Measurements from ENCODE around the gene ITIH4.

The ITIH4 gene

DNA sequence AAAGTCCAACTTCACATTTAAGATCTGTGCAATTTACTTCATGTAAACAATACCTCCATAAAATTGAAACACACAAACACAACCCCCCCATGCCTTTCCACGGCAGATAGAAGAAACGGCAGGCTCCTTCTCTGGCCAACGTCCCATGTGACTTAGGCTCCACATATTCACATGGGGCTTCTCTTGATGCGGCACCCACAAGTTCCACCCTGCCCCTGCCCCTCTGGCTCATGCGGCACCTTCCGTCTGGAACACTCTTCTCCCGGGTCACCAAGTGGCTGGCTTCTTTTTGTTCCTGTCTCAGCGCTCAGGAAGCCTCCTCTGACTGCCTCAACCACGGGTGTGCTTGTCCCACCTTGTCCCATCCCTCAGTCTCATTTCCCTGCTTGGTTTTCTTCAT lies 41.3 kb upstream of the ITIH4 start:
- no peak overlapping the region for H3K4me3 ChIP-seq (ENCODE audit: low read length)
- no peak overlapping the region for H3K4me2 ChIP-seq (ENCODE audit: low read length)
- H3K9me3 ChIP-seq (ENCODE audit: control insufficient read depth, insufficient read depth, low read length): no peaks in the 10 kb centered on the region
- H3K4me1 ChIP-seq (ENCODE audit: control insufficient read depth, low read length): no peaks in the 10 kb centered on the region
- H3K36me3 ChIP-seq (ENCODE audit: control insufficient read depth, low read length): no peaks in the 10 kb centered on the region
- peaks cover 9% of the 10 kb centered on the region; the same call in 1 of the 2 replicates for H3K79me2 ChIP-seq (ENCODE audit: control insufficient read depth, low read length)
- no peak overlapping the region for H3K27ac ChIP-seq (ENCODE audit: low read depth, low read length)
- H4K20me1 ChIP-seq (ENCODE audit: control insufficient read depth, insufficient read depth, low read depth, low read length): no peaks in the 10 kb centered on the region; the same call in 1 of the 2 replicates
- H3K9me2 ChIP-seq (replicated peaks; ENCODE audit: control insufficient read depth, low read length): no peaks in the 10 kb centered on the region
- H3F3A ChIP-seq (ENCODE audit: control insufficient read depth, insufficient read depth): no peaks in the 10 kb centered on the region
- TF ChIP-seq, protein P1, sequence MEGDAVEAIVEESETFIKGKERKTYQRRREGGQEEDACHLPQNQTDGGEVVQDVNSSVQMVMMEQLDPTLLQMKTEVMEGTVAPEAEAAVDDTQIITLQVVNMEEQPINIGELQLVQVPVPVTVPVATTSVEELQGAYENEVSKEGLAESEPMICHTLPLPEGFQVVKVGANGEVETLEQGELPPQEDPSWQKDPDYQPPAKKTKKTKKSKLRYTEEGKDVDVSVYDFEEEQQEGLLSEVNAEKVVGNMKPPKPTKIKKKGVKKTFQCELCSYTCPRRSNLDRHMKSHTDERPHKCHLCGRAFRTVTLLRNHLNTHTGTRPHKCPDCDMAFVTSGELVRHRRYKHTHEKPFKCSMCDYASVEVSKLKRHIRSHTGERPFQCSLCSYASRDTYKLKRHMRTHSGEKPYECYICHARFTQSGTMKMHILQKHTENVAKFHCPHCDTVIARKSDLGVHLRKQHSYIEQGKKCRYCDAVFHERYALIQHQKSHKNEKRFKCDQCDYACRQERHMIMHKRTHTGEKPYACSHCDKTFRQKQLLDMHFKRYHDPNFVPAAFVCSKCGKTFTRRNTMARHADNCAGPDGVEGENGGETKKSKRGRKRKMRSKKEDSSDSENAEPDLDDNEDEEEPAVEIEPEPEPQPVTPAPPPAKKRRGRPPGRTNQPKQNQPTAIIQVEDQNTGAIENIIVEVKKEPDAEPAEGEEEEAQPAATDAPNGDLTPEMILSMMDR (IDR thresholded peaks at IDR 0.05; ENCODE audit: low read depth, low read length, poor library complexity, severe bottlenecking): no peak
- TF ChIP-seq EZH2phosphoT487 (IDR thresholded peaks at IDR 0.05; ENCODE audit: borderline replicate concordance, low read length): no peak
- no peaks in the 10 kb centered on the region for H3K27me3 ChIP-seq (ENCODE audit: control insufficient read depth, low read length)

DNA sequence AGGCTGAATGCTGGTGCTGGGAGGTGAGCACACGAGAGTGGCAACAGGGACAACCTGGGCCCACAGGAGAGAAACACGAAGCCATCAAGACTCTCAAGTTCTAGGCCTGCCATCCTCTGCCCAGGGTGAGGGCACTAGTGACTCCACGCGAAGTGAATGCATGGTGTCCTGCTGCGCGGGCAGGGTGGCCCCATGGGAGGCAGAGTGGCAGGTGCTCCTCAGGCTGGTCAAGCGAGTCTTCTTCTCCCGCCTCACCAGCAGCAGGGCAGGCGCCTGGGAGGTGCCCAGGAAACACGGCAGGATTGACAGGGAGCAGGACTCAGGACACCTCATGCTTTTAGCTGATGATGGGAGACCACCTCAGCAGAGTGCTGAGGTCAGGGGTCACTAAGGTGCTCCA lies 40.0 kb upstream of the ITIH4 start:
- H3K4me1 ChIP-seq (ENCODE audit: control insufficient read depth, low read length): no peaks in the 10 kb centered on the region
- no peak overlapping the region for H3K4me3 ChIP-seq (ENCODE audit: low read length)
- no peaks in the 10 kb centered on the region for H3F3A ChIP-seq (ENCODE audit: control insufficient read depth, insufficient read depth)
- H3K27ac ChIP-seq (ENCODE audit: low read depth, low read length): no peak overlapping the region
- TF ChIP-seq, protein P1 (IDR thresholded peaks at IDR 0.05; ENCODE audit: low read depth, low read length, poor library complexity, severe bottlenecking): no peak
- TF ChIP-seq EZH2phosphoT487 (IDR thresholded peaks at IDR 0.05; ENCODE audit: borderline replicate concordance, low read length): no peak
- no peaks in the 10 kb centered on the region for H3K9me2 ChIP-seq (replicated peaks; ENCODE audit: control insufficient read depth, low read length)
- peaks cover 6% of the 10 kb centered on the region; the same call in 1 of the 2 replicates for H3K9me3 ChIP-seq (ENCODE audit: control insufficient read depth, insufficient read depth, low read length)
- no peaks in the 10 kb centered on the region for H3K27me3 ChIP-seq (ENCODE audit: control insufficient read depth, low read length)
- H3K36me3 ChIP-seq (ENCODE audit: control insufficient read depth, low read length): no peaks in the 10 kb centered on the region
- H4K20me1 ChIP-seq (ENCODE audit: control insufficient read depth, insufficient read depth, low read depth, low read length): no peaks in the 10 kb centered on the region; the same call in 1 of the 2 replicates
- H3K4me2 ChIP-seq (ENCODE audit: low read length): no peak overlapping the region
- H3K79me2 ChIP-seq (ENCODE audit: control insufficient read depth, low read length): peaks cover 7% of the 10 kb centered on the region; the same call in 1 of the 2 replicates

DNA sequence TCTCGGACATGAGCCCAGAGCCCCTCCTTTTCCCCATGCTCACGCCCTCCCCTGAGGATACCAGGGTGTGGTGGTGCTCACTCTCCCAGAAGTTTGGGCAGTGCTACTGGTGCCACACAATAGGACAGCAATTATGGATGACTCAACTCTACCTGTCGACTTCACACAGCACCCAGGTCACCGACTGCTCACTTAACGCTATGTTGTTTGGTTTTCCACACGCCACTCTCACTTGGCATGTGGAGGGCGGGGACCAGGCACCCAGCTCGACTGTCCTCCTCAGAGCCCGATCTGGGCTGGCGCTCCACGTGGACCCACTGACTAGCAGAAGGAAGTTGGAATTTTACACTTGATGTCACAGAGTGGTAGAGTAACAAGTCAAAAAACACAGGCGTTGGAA lies 36.0 kb upstream of the ITIH4 start:
- TF ChIP-seq EZH2phosphoT487 (IDR thresholded peaks at IDR 0.05; ENCODE audit: borderline replicate concordance, low read length): no peak
- TF ChIP-seq, protein P1 (IDR thresholded peaks at IDR 0.05; ENCODE audit: low read depth, low read length, poor library complexity, severe bottlenecking): no peak
- H3K27me3 ChIP-seq (ENCODE audit: control insufficient read depth, low read length): no peaks in the 10 kb centered on the region
- H3K4me1 ChIP-seq (ENCODE audit: control insufficient read depth, low read length): no peaks in the 10 kb centered on the region
- H3K9me2 ChIP-seq (replicated peaks; ENCODE audit: control insufficient read depth, low read length): no peaks in the 10 kb centered on the region
- H3F3A ChIP-seq (ENCODE audit: control insufficient read depth, insufficient read depth): no peaks in the 10 kb centered on the region
- no peaks in the 10 kb centered on the region for H4K20me1 ChIP-seq (ENCODE audit: control insufficient read depth, insufficient read depth, low read depth, low read length)
- no peak overlapping the region for H3K27ac ChIP-seq (ENCODE audit: low read depth, low read length)
- H3K4me3 ChIP-seq (ENCODE audit: low read length): no peak overlapping the region
- no peaks in the 10 kb centered on the region for H3K36me3 ChIP-seq (ENCODE audit: control insufficient read depth, low read length)
- H3K9me3 ChIP-seq (ENCODE audit: control insufficient read depth, insufficient read depth, low read length): peaks cover 6% of the 10 kb centered on the region; the same call in 1 of the 2 replicates
- H3K79me2 ChIP-seq (ENCODE audit: control insufficient read depth, low read length): 0 out of 2 replicates have a peak, but pooled peaks cover 3% of the 10 kb centered on the region
- no peak overlapping the region for H3K4me2 ChIP-seq (ENCODE audit: low read length)

Data from DOHH2 (cell line).